H1 (cell line): ENCODE results near the gene RPP30. TPM values are rescaled to one million over a fixed set of nuclear protein-coding genes. Genes with fewer than 3 reads are reported as not detected.
A peak's percentile ranks its signal among the peaks of the same experiment; 100 is the strongest.

ENCODE experiments used
- CTCF ChIA-PET: fragments of 300-600 bp; sonication (Branson Sonifier 250); formaldehyde crosslinking; loops from one replicate; lab custom pipeline; 2021; ENCODE audit not compliant: partially characterized antibody; lab: Charles Lee
- POLR2A ChIA-PET: fragments of 300-600 bp; sonication (Branson Sonifier 250); formaldehyde crosslinking; loops from one replicate; lab custom pipeline; 2021; ENCODE audit warnings: inconsistent platforms; ENCODE audit not compliant: partially characterized antibody; lab: Charles Lee
- DNase-seq, 2 experiments: peaks; one replicate each; pipeline versions ENCODE4 v3.0.0 to v3.0.0-alpha.2; 2010 to 2022; ENCODE audit warnings: low spot score in 2 of 2, low read depth in 1 of 2, mixed read lengths in 1 of 2
- FAIRE-seq: peaks from 2 replicates; lab custom pipeline; 2011; peaks lifted over from hg19 to GRCh38; lab: Jason Lieb, UNC
- H2AFZ ChIP-seq: 2 replicates; pipeline ENCODE4 v1.8.1; 2012; ENCODE audit warnings: low read length, inconsistent platforms
- H2AK5ac ChIP-seq: 2 replicates; pipeline ENCODE4 v1.6.1; 2013; ENCODE audit warnings: low read depth, low read length
- H2BK120ac ChIP-seq: replicated peaks from 2 replicates; pipeline ENCODE3; 2013; ENCODE audit warnings: low read depth, low read length, inconsistent platforms
- H2BK12ac ChIP-seq: 2 replicates; pipeline ENCODE4 v1.6.1; 2013; ENCODE audit warnings: low read depth, low read length
- H2BK15ac ChIP-seq: 2 replicates; pipeline ENCODE4 v1.6.1; 2013; ENCODE audit warnings: low read length
- H2BK20ac ChIP-seq: 2 replicates; pipeline ENCODE4 v1.6.1; 2013; ENCODE audit warnings: low read length
- H2BK5ac ChIP-seq: 2 replicates; pipeline ENCODE4 v1.6.1; 2013; ENCODE audit warnings: low read depth, low read length
- H3K14ac ChIP-seq: 2 replicates; pipeline ENCODE4 v1.6.1; 2013; ENCODE audit warnings: inconsistent platforms; ENCODE audit not compliant: insufficient read length
- H3K18ac ChIP-seq: 2 replicates; pipeline ENCODE4 v1.6.1; 2013; ENCODE audit warnings: low read length; ENCODE audit errors: extremely low read depth
- H3K23ac ChIP-seq: 2 replicates; pipeline ENCODE4 v1.6.1; 2013; ENCODE audit warnings: inconsistent platforms; ENCODE audit not compliant: insufficient read length
- H3K23me2 ChIP-seq: 2 replicates; pipeline ENCODE4 v1.6.1; 2013; ENCODE audit warnings: low read depth, low read length
- H3K27ac ChIP-seq: 2 replicates; pipeline ENCODE4 v1.6.1; 2011; ENCODE audit warnings: low read depth, low read length, inconsistent platforms
- H3K27me3 ChIP-seq, 4 experiments: replicated peaks in 1 of 4; 1 replicate in 1 of 4; 2 replicates in 3 of 4; pipeline versions ENCODE4 v1.6.1 to v1.8.1; 2011 to 2013; ENCODE audit warnings: low read length in 3 of 4, mild to moderate bottlenecking in 3 of 4, inconsistent platforms in 2 of 4, mixed read lengths in 2 of 4, moderate library complexity in 1 of 4; ENCODE audit not compliant: control insufficient read depth in 3 of 4, insufficient read depth in 3 of 4; ENCODE audit errors: extremely low read depth in 1 of 4
- H3K36me3 ChIP-seq, 4 experiments: 2 replicates each; pipeline versions ENCODE4 v1.6.1 to v1.8.1; 2011 to 2013; ENCODE audit warnings: mild to moderate bottlenecking in 4 of 4, low read length in 3 of 4, moderate library complexity in 2 of 4, control low read depth in 1 of 4, inconsistent platforms in 1 of 4; ENCODE audit not compliant: insufficient read depth in 4 of 4, control insufficient read depth in 2 of 4
- H3K4ac ChIP-seq: replicated peaks from 2 replicates; pipeline ENCODE3; 2013; ENCODE audit warnings: low read length, low read depth, mixed read lengths, inconsistent platforms; ENCODE audit not compliant: insufficient read length
- H3K4me1 ChIP-seq, 4 experiments: replicated peaks in 1 of 4; 1 replicate in 1 of 4; 2 replicates in 3 of 4; pipeline versions ENCODE4 v1.6.1 to v1.8.1; 2011 to 2013; ENCODE audit warnings: low read length in 3 of 4, inconsistent platforms in 2 of 4, mixed read lengths in 1 of 4; ENCODE audit not compliant: insufficient read depth in 4 of 4, control insufficient read depth in 3 of 4
- H3K4me2 ChIP-seq, 2 experiments: 2 replicates each; pipeline versions ENCODE4 v1.6.1 to v1.8.1; 2011 to 2013; ENCODE audit warnings: low read depth in 2 of 2, low read length in 2 of 2, control low read depth in 1 of 2, inconsistent platforms in 1 of 2, mild to moderate bottlenecking in 1 of 2; ENCODE audit not compliant: insufficient read depth in 1 of 2
- H3K4me3 ChIP-seq, 4 experiments: fragments of 200-600, 300-600 bp in 1 of 4; sonication (generic), shearing (Covaris generic), sonication (Bioruptor Twin) in 1 of 4; 2 replicates each; pipeline versions ENCODE4 v1.5.1 to v1.8.1; 2011 to 2016; ENCODE audit warnings: low read length in 4 of 4, low read depth in 3 of 4, control low read depth in 2 of 4, inconsistent platforms in 2 of 4, mild to moderate bottlenecking in 2 of 4, mixed read lengths in 1 of 4, moderate library complexity in 1 of 4; ENCODE audit not compliant: insufficient read depth in 2 of 4; ENCODE audit errors: extremely low read depth in 1 of 4
- H3K56ac ChIP-seq: replicated peaks from 2 replicates; pipeline ENCODE3; 2013; ENCODE audit warnings: low read depth, mild to moderate bottlenecking, mixed read lengths, low read length, inconsistent platforms; ENCODE audit not compliant: insufficient read length
- H3K79me1 ChIP-seq: 2 replicates; pipeline ENCODE4 v1.6.1; 2013; ENCODE audit warnings: low read depth, low read length, control low read depth
- H3K79me2 ChIP-seq, 2 experiments: 2 replicates each; pipeline versions ENCODE4 v1.6.1 to v1.8.1; 2012 to 2013; ENCODE audit warnings: low read length in 2 of 2, mild to moderate bottlenecking in 2 of 2, inconsistent platforms in 1 of 2; ENCODE audit not compliant: insufficient read depth in 2 of 2, control insufficient read depth in 1 of 2
- H3K9ac ChIP-seq, 4 experiments: replicated peaks in 1 of 4; 1 replicate in 1 of 4; 2 replicates in 3 of 4; pipeline versions ENCODE4 v1.6.1 to v1.8.1; 2011 to 2013; ENCODE audit warnings: low read depth in 3 of 4, low read length in 3 of 4, control low read depth in 2 of 4, mild to moderate bottlenecking in 2 of 4, moderate library complexity in 2 of 4, inconsistent platforms in 1 of 4; ENCODE audit errors: extremely low read depth in 1 of 4
- H3K9me3 ChIP-seq, 2 experiments: 2 replicates each; pipeline versions ENCODE4 v1.6.1 to v1.8.1; 2012 to 2013; ENCODE audit warnings: mild to moderate bottlenecking in 2 of 2, moderate library complexity in 2 of 2, control low read depth in 1 of 2, inconsistent platforms in 1 of 2, low read depth in 1 of 2, low read length in 1 of 2, mixed read lengths in 1 of 2; ENCODE audit not compliant: insufficient read depth in 2 of 2
- H4K20me1 ChIP-seq, 2 experiments: replicated peaks in 1 of 2; 2 replicates each; pipeline versions ENCODE3 to v1.8.1; 2011 to 2013; ENCODE audit warnings: inconsistent platforms in 2 of 2, low read length in 2 of 2, mild to moderate bottlenecking in 1 of 2; ENCODE audit not compliant: insufficient read depth in 2 of 2, control insufficient read depth in 1 of 2
- H4K5ac ChIP-seq: 2 replicates; pipeline ENCODE4 v1.6.1; 2013; ENCODE audit warnings: low read length, low read depth, mixed read lengths, inconsistent platforms; ENCODE audit not compliant: insufficient read length
- H4K8ac ChIP-seq: 2 replicates; pipeline ENCODE4 v1.8.0; 2013; ENCODE audit warnings: mild to moderate bottlenecking, moderate library complexity, low read length, inconsistent platforms; ENCODE audit not compliant: insufficient read depth; ENCODE audit errors: extremely low read depth
- H4K91ac ChIP-seq: replicated peaks from 2 replicates; pipeline ENCODE3; 2013; ENCODE audit warnings: low read length, mixed read lengths, inconsistent platforms; ENCODE audit not compliant: insufficient read length
- CBX5 ChIP-seq: fragments of 300-800, 300-1000 bp; sonication (generic); IDR thresholded peaks from 2 replicates; pipeline ENCODE4 v1.7.1; 2016; ENCODE audit warnings: antibody characterized with exemption, low read length, low read depth
- CHD1 ChIP-seq: IDR thresholded peaks from 2 replicates; pipeline ENCODE4 v1.6.1; 2012; ENCODE audit warnings: low read depth, low read length, improper control_type of control experiment
- CREB1 ChIP-seq: IDR thresholded peaks from 2 replicates; pipeline ENCODE4 v1.6.1; 2012; ENCODE audit warnings: inconsistent platforms
- EZH2 ChIP-seq: fragments of 200-600 bp; sonication (generic); IDR thresholded peaks from 2 replicates; pipeline ENCODE4 v1.7.1; 2012; ENCODE audit warnings: low read depth, mild to moderate bottlenecking, moderate library complexity, low read length, inconsistent platforms; ENCODE audit not compliant: severe bottlenecking
- KDM4A ChIP-seq: IDR thresholded peaks from one replicate; pipeline ENCODE4 v1.7.1; 2012; ENCODE audit warnings: low read depth, mild to moderate bottlenecking, moderate library complexity, low read length, inconsistent platforms; ENCODE audit not compliant: severe bottlenecking
- MAX ChIP-seq: IDR thresholded peaks from 2 replicates; pipeline ENCODE4 v1.6.1; 2012; ENCODE audit warnings: inconsistent platforms
- PHF8 ChIP-seq: fragments of 200-600 bp; sonication (generic); conservative IDR thresholded peaks from 2 replicates; pipeline ENCODE4 v1.7.1; 2012; ENCODE audit warnings: low read depth, mild to moderate bottlenecking, inconsistent platforms, low read length, moderate library complexity
- RBBP5 ChIP-seq: IDR thresholded peaks from 2 replicates; pipeline ENCODE4 v1.7.1; 2012; ENCODE audit warnings: low read depth, mild to moderate bottlenecking, inconsistent platforms, low read length, moderate library complexity, borderline replicate concordance
- WGBS, 2 experiments: shearing (Covaris generic) in 1 of 2; methylation state at CpG; one replicate each; pipeline versions ENCODE4 v1.1.6 to v1.1.7; 2013 to 2015; ENCODE audit warnings: low lambda C conversion rate in 2 of 2, mixed read lengths in 2 of 2, inconsistent platforms in 1 of 2, low coverage in 1 of 2, missing lambda C conversion rate in 1 of 2; ENCODE audit not compliant: insufficient replicate concordance in 2 of 2, insufficient coverage in 1 of 2, insufficient read length in 1 of 2; ENCODE audit errors: extremely low coverage in 1 of 2, missing lambda C conversion rate in 1 of 2; 5-methylcytosine and 5-hydroxymethylcytosine counted together
- polyA plus RNA-seq, 7 experiments: library from polyadenylated mRNA; depleted of rRNA in 3 of 7; stranded (reverse) in 5 of 7; unstranded in 2 of 7; fragments of >200 nt in 5 of 7; fragments of 200-250 nt in 2 of 7; gene quantifications; 1 replicate in 5 of 7; 2 replicates in 1 of 7; 4 replicates in 1 of 7; pipeline versions ENCODE4 v1.2.1 to v1.2.3, GENCODE V29; 2011 to 2013; ENCODE audit warnings: missing spikeins in 2 of 7, mixed read lengths in 2 of 7
- total RNA-seq: library from RNA; stranded (reverse); fragmentation: NEBNext Ultra II Directional; extraction: Animal tissue kit (Norgen Biotek cat#: 25700); gene quantifications from 2 replicates; pipeline ENCODE4 v1.2.1, GENCODE V29; 2021

The RPP30 gene
- total and polyA plus RNA-seq, 2 of the 8 experiments (the other 6 are each of a cell fraction or from before 2014, with no cell fraction given), result 38.9 to 79.7 TPM

GRCh38 chr10:90857635-90858460, 13.9 kb upstream of the RPP30 start, which contains the start of gene HTR7:
HTR7 (minus strand) TSS chr10:90858039; CDS start chr10:90857671, 368 bp downstream.
- Histone ChIP-seq H4K8ac (peak within 1 kb of the TSS; percentile 84), H3K18ac (no peak within 1 kb of the TSS), H2BK12ac (0 out of 2 replicates have a peak within 1 kb of the TSS, but pooled peaks have one; percentile 64), H2AFZ (peak within 1 kb of the TSS; percentile 64; the same call in 1 of the 2 replicates), H2BK5ac (no peak within 1 kb of the TSS), H3K79me2 (peaks cover 0 to 41% of the 10 kb centered on the region in 2 experiments; a peak in 3 of 4 replicates), H3K23me2 (peaks cover 6% of the 10 kb centered on the region; the same call in 1 of the 2 replicates), H3K9me3 (no peaks in the 10 kb centered on the region), H2AK5ac (no peak within 1 kb of the TSS), H4K20me1 (peaks cover 0 to 6% of the 10 kb centered on the region in 2 experiments), H3K36me3 (no peaks in the 10 kb centered on the region), H2BK15ac (no peak within 1 kb of the TSS), H3K56ac (no peak within 1 kb of the TSS), H3K23ac (no peak within 1 kb of the TSS), H4K91ac (no peak within 1 kb of the TSS), H3K4me3 (peak within 1 kb of the TSS; percentile 46 to 93 (median 79)), H2BK20ac (no peak within 1 kb of the TSS), H3K27me3 (peaks cover 1 to 14% (median 8%) of the 10 kb centered on the region in 4 experiments; a peak in 6 of 7 replicates), H3K14ac (no peak within 1 kb of the TSS), H3K4ac (no peak within 1 kb of the TSS), H2BK120ac (peak within 1 kb of the TSS; percentile 58), H3K4me2 (peak within 1 kb of the TSS; percentile 76 to 87), H4K5ac (no peak within 1 kb of the TSS), H3K79me1 (no peaks in the 10 kb centered on the region), H3K27ac (no peak within 1 kb of the TSS; the same call in 1 of the 2 replicates), H3K4me1 (peaks cover 0 to 9% (median 2%) of the 10 kb centered on the region in 4 experiments; a peak in 3 of 7 replicates), H3K9ac (peak within 1 kb of the TSS in 3 of 4 experiments; percentile 29 to 64 (median 39); a peak in 5 of 7 replicates)
- POLR2A ChIA-PET, result interaction anchor here (1.1 to 1.3 kb wide), 3 partner anchors 10 to 44 kb away, joined by 3 to 5 read pairs (median 3); partner anchors contain the start of gene RPP30
- FAIRE-seq (no peak), DNase-seq (peak in 1 of 2 experiments; percentile 88)
- WGBS, 2 experiments, result 3% methylated on average over 57 of the region's 104 CpGs; no CpG with 5 or more reads in 1 of the 2 experiments
- CTCF ChIA-PET, result interaction anchor here (0.6 to 6.1 kb wide), 12 partner anchors 12 to 134 kb away, joined by 3 to 79 read pairs (median 4); no protein-coding TSS in a partner anchor
- TF ChIP-seq CREB1 (no peak), CBX5 (no peak), CHD1 (no peak), RBBP5 (peak; percentile 91; the same call in 1 of the 2 replicates), MAX (peak; percentile 73), KDM4A (peak; percentile 67), EZH2 (peak; percentile 6), PHF8 (peak; percentile 53; the same call in 1 of the 2 replicates)
